HAP-1 (cell line): Measurements from ENCODE around the gene MRTFB.

Experiments
- DNase-seq, 2 experiments: peaks; one replicate each; pipeline ENCODE4 v3.0.0-alpha.2; 2016 to 2020; ENCODE audit warnings: low spot score in 2 of 2
- H3K27me3 ChIP-seq: fragments of 250-450 bp; sonication (Bioruptor Pico); 2 replicates; pipeline ENCODE4 v1.5.1; 2020; ENCODE audit warnings: low read depth, mild to moderate bottlenecking, moderate library complexity
- H3K36me3 ChIP-seq: fragments of 250-450 bp; sonication (Bioruptor Pico); replicated peaks from 2 replicates; pipeline ENCODE4 v1.5.1; 2020; ENCODE audit warnings: mild to moderate bottlenecking
- H3K4me1 ChIP-seq: fragments of 250-450 bp; sonication (Bioruptor Pico); 2 replicates; pipeline ENCODE4 v1.5.1; 2020; ENCODE audit warnings: mild to moderate bottlenecking
- H3K4me3 ChIP-seq: fragments of 250-450 bp; sonication (Bioruptor Pico); 2 replicates; pipeline ENCODE4 v1.5.1; 2020; ENCODE audit warnings: mild to moderate bottlenecking, moderate library complexity
- H3K9me3 ChIP-seq: fragments of 250-450 bp; sonication (Bioruptor Pico); 2 replicates; pipeline ENCODE4 v1.5.1; 2020; ENCODE audit warnings: mild to moderate bottlenecking, moderate library complexity
- in situ Hi-C: fragments of 300-500 bp; cut with MboI; formaldehyde crosslinking; loops from 3 replicates; pipeline ENCODE4 v1.14.3; 2020; ENCODE audit warnings: low sequenced_read_pairs, inconsistent platforms, mixed read lengths

The MRTFB gene

DNA sequence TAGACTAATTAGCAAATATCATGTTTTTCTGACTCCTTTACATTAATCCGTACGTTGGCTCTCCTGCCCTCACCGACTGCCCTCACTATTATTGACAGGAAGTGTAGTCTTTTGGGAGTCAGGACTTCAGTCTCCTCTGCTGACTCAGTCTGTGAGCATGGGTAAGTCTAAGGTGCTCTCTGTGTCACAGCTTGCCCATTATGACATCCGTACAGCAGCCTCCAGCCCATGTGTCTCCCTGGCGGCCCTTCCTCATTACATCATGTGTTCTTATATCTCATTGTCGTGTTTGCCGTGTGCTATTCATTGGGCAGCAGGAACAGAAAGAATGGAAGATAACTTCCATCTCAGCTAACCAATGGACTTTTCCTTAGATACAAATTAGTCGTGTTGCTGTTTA is 77.5 kb downstream of the MRTFB start:
- Histone ChIP-seq H3K36me3 (peaks cover 4% of the 10 kb centered on the region; the same call in 1 of the 2 replicates), H3K4me1 (no peaks in the 10 kb centered on the region), H3K9me3 (no peaks in the 10 kb centered on the region), H3K4me3 (no peak overlapping the region), H3K27me3 (no peaks in the 10 kb centered on the region)
- in situ Hi-C loops = no loop called here
- DNase-seq = no peak

DNA sequence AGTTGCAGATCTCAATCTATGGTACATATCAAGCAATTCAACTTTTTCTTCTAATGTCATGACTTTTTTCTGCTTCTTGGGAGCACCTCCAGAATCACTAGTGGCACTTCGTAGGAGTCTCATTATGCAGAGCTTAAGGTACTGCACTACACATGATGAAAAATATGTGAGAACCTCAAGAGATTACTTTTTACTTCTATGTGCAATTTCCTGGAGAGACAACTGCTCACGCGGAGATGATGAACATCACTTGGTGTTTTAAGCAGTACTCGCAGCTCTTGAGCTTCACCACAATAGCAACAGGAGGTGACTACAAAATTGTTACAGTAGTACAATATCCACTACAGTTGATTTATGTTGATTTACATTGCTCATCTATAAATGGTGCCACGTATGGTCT is 79.7 kb downstream of the MRTFB start:
- Histone ChIP-seq H3K36me3 (peaks cover 4% of the 10 kb centered on the region; the same call in 1 of the 2 replicates), H3K27me3 (no peaks in the 10 kb centered on the region), H3K4me3 (no peak overlapping the region), H3K4me1 (no peaks in the 10 kb centered on the region), H3K9me3 (no peaks in the 10 kb centered on the region)
- DNase-seq = no peak
- in situ Hi-C loops = no loop called here

DNA sequence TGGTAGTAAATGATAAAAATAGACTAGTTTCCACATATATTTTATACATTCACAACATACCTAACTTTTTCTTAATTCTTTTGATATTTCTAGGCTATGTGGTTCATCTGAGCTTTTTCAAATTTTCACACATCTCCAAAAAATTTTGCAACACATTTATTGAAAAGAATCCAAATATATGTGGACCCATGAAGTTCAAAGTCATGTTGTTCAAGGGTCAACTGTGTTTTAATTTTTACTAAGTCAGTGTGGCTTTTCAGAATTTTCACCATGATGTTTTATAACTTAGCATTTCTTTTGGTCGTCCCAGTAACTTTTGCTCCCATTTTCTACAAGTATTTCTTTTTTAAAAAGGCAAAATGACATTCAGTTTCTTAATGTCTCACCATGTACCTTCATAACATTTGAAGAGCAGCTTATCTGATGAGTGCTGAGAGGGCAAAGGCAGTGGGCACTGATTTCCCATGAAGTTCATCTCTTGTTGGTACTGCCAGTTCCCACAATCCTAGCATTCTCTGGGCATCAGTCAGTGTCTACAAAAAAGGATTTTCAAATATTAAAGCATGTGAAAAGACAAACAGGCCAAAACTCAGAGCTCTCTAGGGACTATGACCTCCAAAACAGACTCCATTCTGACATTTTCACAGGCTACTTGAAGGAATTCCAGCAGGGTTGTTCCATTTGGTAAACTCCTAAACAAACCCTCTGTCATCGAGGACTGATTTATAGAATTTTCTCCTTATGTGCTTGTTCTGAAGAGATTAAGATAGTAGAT is 80.3 kb downstream of the MRTFB start:
- Histone ChIP-seq H3K36me3 (peaks cover 4% of the 10 kb centered on the region; the same call in 1 of the 2 replicates), H3K27me3 (no peaks in the 10 kb centered on the region), H3K4me1 (no peaks in the 10 kb centered on the region), H3K4me3 (no peak overlapping the region), H3K9me3 (no peaks in the 10 kb centered on the region)
- in situ Hi-C loops = no loop called here
- DNase-seq = no peak

DNA sequence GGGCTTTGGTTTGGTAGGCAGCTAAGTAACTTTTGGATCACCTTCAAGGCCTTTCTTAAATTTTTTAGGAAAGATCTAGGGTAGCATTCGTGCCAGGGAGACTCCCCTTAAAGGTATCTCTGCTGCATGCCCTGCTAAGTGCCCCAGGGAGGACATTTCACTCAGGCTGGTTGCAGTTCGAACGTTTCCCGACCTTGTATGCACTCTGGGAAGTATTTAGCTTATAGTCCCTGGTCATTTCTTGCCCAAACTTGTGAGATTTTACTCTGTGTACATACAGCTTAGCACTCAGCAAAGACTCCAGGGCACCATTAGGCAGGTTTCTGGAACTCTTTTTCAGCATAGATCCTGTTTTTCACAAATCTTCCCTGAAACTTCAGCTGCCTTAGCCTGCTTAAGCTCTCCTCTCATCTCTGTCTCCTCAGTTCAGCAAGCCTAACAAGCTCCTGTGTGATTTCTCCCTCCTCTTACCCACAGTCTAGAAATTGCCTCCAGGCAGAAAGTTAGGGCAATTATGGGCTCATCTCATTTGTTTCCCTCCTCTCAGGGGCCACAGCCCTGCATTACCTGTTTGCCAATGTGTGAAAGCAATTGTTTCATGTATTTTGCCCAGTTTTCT is 84.6 kb downstream of the MRTFB start:
- Histone ChIP-seq H3K4me1 (no peaks in the 10 kb centered on the region), H3K27me3 (no peaks in the 10 kb centered on the region), H3K4me3 (no peak overlapping the region), H3K9me3 (no peaks in the 10 kb centered on the region), H3K36me3 (peaks cover under 1% of the 10 kb centered on the region; the same call in 1 of the 2 replicates)
- no peak for DNase-seq
- in situ Hi-C loops = no loop called here

DNA sequence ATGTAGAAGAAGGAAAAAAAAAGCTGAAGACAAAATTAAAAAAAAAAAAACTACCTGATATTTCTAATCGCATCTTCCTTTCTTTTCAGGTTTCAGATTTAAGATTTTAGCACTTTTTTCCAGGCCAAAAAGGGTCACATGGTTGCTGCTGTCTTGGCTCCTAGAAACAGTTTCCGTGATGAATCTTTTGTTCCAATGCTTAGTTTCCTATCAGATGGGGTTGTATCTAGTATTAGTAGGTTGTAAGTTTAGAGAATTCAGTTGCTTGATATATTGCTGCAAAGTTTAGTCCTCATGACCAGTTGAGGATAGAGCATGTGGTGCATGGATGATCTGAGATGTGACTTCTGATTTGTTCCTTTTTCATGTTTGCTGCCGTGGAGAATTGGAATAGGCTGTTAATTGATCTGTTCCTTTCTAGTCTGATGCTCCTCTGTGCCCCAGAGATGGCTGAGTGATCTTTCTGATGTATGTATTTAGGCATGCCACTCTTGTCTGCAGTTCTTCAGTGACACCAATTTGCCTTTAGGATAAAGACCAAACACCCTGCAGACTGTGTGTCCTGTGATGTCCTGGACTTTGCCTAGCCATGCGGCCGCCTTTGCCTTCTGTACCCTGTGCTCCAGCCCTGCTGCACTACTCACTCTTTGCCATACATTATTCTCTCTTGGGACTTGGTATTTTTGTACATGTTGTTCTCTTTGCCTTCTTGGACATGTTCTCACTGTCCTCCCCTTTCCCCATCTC is 94.0 kb downstream of the MRTFB start:
- Histone ChIP-seq H3K4me3 (no peak overlapping the region), H3K27me3 (no peaks in the 10 kb centered on the region), H3K9me3 (no peaks in the 10 kb centered on the region), H3K4me1 (no peaks in the 10 kb centered on the region; the same call in 1 of the 2 replicates), H3K36me3 (no peaks in the 10 kb centered on the region)
- no peak for DNase-seq
- in situ Hi-C loops = no loop called here

DNA sequence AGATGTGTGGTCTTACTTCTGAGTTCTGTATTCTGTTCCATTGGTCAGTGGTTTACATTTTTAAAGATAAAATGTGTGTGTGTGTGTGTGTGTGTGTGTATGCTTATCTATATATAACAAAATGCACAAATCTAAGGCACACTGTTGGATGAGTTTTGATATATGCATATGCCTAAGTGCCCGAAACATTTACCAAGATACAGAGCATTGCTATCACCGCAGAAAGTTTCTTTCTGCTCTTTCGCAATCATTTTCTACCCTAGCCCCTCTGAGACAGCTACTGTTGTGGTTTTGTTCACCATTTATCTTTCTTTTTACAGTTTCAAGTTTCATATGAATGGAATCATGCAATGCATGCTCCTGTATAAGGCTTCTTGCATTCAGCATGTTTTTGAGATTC is 97.0 kb downstream of the MRTFB start:
- in situ Hi-C loops = no loop called here
- Histone ChIP-seq H3K27me3 (no peaks in the 10 kb centered on the region), H3K4me3 (no peak overlapping the region), H3K36me3 (no peaks in the 10 kb centered on the region), H3K4me1 (no peaks in the 10 kb centered on the region; the same call in 1 of the 2 replicates), H3K9me3 (no peaks in the 10 kb centered on the region)
- DNase-seq = no peak

DNA sequence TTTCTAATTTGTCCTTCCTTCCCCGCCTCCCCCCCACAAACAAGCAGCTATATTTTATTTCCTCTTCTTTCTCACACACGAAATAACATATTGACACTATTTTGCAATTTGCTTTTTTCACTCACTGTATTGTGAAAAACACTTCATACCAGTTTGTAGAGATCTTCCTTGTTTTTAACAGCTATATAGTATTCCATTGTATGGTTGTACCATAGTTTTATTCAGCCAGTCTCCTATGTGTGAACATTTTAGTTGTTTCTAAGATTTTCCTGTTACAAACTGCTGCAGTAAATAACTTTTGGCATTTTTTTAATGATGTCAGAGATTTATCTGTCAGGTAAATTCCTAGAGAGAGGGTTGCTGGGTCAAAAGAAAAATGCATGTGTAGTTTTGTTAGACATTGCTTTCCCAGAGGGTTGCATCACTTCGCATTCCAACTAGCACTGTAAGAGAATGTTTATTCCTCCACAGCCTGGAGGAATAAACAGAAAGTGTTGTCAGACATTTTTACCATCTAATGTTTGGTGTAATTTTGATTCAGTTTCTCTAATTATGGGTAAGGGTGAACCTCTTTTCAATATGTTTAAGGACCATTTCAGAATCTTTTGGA is 101.2 kb downstream of the MRTFB start:
- Histone ChIP-seq H3K4me3 (no peak overlapping the region), H3K36me3 (no peaks in the 10 kb centered on the region), H3K9me3 (0 out of 2 replicates have a peak, but pooled peaks cover 3% of the 10 kb centered on the region), H3K27me3 (no peaks in the 10 kb centered on the region), H3K4me1 (no peaks in the 10 kb centered on the region; the same call in 1 of the 2 replicates)
- DNase-seq = no peak
- in situ Hi-C loops = no loop called here

DNA sequence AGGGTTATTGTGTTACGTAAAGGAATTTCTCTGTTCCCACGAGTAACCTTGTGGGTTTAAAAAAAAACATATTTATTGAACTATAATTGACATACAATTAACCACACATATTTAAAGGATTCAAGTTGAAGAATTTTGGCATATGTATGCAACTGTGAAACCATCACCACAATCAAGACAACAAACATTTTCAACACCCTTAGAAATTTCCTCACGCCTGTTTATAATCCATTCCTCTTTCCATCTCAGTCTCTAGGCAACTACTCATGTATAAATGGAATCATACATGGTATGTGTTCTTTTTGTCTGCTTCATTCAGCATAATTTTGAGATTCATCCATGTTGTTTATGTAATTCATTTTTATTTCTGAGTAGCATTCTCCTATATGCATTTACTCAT is 104.0 kb downstream of the MRTFB start:
- in situ Hi-C loops = no loop called here
- no peaks in the 10 kb centered on the region for H3K36me3 ChIP-seq
- H3K9me3 ChIP-seq = 0 out of 2 replicates have a peak, but pooled peaks cover 3% of the 10 kb centered on the region
- H3K27me3 ChIP-seq = no peaks in the 10 kb centered on the region
- H3K4me3 ChIP-seq = no peak overlapping the region
- no peaks in the 10 kb centered on the region for H3K4me1 ChIP-seq
- DNase-seq = no peak

DNA sequence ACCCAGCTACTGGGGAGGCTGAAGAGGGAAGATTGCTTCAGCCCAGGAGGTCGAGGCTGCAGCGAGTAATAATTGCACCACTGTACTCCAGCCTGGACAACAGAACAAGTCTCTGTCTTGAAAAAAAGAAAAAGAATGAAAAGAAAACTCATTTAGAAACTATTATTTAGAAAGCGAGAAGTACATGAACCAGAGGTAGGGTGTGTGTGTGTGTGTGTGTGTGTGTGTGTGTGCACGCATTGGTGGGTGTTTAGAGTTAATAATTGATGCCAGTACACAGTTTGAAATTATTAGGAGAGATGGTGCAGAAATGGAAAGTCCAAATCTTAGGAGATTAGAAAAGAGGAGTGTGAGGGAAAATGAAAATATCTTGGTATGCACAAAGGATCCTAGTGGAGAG is 106.6 kb downstream of the MRTFB start:
- no peak for DNase-seq
- Histone ChIP-seq H3K4me1 (no peaks in the 10 kb centered on the region), H3K4me3 (no peak overlapping the region), H3K9me3 (0 out of 2 replicates have a peak, but pooled peaks cover 3% of the 10 kb centered on the region), H3K36me3 (no peaks in the 10 kb centered on the region), H3K27me3 (no peaks in the 10 kb centered on the region)
- in situ Hi-C loops = no loop called here

DNA sequence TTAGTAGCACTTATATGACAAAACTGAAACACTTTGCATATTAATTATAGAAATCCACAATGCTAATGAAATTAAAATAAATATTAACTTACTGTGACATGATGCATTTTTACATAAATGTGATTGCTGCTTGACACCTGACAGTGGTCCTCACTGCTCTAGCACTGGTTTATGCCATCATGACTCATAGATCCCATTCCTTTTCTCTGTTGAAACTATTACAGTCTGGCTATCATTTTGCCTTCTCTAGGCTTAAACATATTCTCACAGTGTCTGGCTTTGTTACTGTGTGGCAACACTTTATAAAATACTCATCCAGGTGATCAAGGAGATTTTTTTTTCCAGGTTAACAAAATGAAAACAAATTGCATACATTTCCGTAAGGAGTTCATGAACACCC is 108.0 kb downstream of the MRTFB start:
- no peak overlapping the region for H3K4me3 ChIP-seq
- H3K9me3 ChIP-seq = no peaks in the 10 kb centered on the region
- no peaks in the 10 kb centered on the region for H3K4me1 ChIP-seq
- no peaks in the 10 kb centered on the region for H3K27me3 ChIP-seq
- no peaks in the 10 kb centered on the region for H3K36me3 ChIP-seq
- in situ Hi-C loops = no loop called here
- no peak for DNase-seq

DNA sequence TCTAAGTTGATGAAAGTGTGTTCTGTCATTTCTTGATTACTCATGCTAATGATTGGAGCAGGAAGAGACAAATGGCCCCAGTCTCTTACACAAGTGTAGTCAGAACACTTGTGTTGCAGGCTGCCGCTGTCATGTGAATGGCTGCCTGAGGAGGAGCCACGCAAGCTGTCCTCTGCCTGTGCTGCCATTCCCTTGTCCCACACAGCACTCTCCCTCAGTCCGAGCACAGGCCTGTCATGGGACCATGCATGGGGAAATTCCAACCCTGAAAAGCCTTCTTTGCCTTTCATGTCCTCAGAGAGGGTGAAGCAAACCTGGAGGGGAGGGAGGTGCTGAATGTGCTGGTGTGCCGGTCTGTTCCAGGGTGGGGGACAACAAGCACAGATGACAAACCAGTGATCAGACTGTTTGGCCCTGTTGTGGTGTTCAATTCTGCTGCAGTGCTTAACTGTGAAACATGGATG is 109.4 kb downstream of the MRTFB start:
- in situ Hi-C loops = no loop called here
- no peaks in the 10 kb centered on the region for H3K4me1 ChIP-seq
- no peaks in the 10 kb centered on the region for H3K9me3 ChIP-seq
- no peak for DNase-seq
- H3K27me3 ChIP-seq = no peaks in the 10 kb centered on the region
- H3K36me3 ChIP-seq = no peaks in the 10 kb centered on the region
- no peak overlapping the region for H3K4me3 ChIP-seq

DNA sequence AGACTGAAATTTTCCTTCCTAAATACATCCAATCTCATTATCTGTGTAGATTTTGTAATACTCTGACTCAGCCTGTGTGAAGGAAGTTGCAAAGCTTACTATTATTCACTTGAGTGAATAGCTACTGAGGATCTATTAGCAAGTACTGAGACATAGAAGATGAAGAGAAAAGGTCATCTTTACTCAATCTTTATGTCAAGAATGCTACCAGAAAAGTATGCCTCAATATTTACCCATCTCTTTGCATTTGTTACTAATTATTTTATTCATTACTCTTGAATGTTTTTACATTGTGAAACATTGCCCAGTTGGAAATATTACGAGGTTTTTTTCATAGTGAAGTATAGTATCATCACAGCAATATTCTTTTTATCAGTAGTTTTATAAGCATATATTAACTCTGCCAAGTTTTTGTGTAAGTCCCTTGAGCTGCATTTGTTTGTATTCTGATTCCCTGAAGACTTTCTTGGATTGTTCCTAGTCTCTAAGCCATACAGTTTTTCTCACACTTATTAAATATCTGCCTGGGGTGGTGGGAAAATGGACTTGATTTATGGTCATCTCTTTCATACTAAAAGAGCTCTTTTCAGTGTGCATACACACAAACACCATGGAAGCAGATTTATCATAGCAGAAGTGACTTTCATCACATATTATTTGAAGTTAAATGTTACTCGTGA is 110.4 kb downstream of the MRTFB start:
- no peak for DNase-seq
- in situ Hi-C loops = no loop called here

DNA sequence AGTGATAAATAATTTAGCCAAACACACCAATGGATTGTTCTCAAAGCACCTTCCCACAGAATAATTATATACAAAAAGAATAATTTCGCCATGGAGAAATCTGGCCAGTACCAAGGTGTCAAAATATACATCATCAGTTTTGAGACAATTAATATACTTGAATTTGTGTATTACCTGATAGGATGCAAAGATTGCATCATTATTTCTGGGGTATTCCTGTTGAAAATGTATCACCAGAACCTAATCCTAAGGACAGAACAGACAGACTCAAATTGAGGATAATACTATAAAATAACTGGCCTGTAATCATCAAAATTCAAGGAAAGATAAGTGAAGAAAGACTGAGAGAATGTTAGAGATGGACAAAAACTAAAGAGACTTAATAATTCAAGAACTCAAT is 111.9 kb downstream of the MRTFB start:
- no peak for DNase-seq
- Histone ChIP-seq H3K4me3 (no peak overlapping the region), H3K27me3 (no peaks in the 10 kb centered on the region), H3K9me3 (no peaks in the 10 kb centered on the region), H3K36me3 (no peaks in the 10 kb centered on the region), H3K4me1 (no peaks in the 10 kb centered on the region)
- in situ Hi-C loops = no loop called here

More for the DNA sequence above, 110.4 kb downstream of the MRTFB start:
- no peak overlapping the region for H3K4me3 ChIP-seq
- no peaks in the 10 kb centered on the region for H3K4me1 ChIP-seq
- H3K9me3 ChIP-seq = no peaks in the 10 kb centered on the region
- no peaks in the 10 kb centered on the region for H3K36me3 ChIP-seq
- no peaks in the 10 kb centered on the region for H3K27me3 ChIP-seq
